ENCODE results near the gene CUX1. TPM values are rescaled to one million over a fixed set of nuclear protein-coding genes. Genes with fewer than 3 reads are reported as not detected.

Gene CUX1
- total RNA-seq, 4 donors from 2014 or later, result 58.2 to 295 (median 76.9) TPM

DNA sequence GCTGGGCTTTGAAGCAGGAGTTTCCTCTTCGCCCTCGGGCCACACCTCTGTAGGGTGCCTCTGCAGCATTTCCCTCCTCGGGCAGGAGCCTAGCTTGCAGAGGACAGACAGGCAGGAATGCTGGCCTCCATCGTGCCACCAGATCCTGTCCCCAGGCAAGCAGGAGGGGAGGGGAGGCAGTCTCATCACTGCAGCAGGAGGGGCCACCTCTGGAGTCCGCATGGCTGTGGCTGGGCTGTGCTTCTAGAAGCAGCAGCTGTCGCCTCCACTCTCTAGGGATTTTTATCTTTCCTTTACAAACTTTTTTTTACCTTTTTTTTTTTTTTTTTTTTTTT is 181.4 kb downstream of the CUX1 start:
- no peaks in the 10 kb centered on the region for H3K9me3 ChIP-seq
- H3K27ac ChIP-seq, result peak overlapping the region in 1 of 2 donors; percentile 11
- DNase-seq, result no peak
- intact Hi-C loops (cut with DNase I; ENCODE audit: low total_unique reads), result no loop called here
- H3K4me1 ChIP-seq, result peaks cover 0 to 9% of the 10 kb centered on the region in 2 donors
- TF ChIP-seq, protein P1, sequence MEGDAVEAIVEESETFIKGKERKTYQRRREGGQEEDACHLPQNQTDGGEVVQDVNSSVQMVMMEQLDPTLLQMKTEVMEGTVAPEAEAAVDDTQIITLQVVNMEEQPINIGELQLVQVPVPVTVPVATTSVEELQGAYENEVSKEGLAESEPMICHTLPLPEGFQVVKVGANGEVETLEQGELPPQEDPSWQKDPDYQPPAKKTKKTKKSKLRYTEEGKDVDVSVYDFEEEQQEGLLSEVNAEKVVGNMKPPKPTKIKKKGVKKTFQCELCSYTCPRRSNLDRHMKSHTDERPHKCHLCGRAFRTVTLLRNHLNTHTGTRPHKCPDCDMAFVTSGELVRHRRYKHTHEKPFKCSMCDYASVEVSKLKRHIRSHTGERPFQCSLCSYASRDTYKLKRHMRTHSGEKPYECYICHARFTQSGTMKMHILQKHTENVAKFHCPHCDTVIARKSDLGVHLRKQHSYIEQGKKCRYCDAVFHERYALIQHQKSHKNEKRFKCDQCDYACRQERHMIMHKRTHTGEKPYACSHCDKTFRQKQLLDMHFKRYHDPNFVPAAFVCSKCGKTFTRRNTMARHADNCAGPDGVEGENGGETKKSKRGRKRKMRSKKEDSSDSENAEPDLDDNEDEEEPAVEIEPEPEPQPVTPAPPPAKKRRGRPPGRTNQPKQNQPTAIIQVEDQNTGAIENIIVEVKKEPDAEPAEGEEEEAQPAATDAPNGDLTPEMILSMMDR (IDR thresholded peaks at IDR 0.05), result no peak
- TF ChIP-seq POLR2A (IDR thresholded peaks at IDR 0.05), result no peak
- no peaks in the 10 kb centered on the region for H3K36me3 ChIP-seq
- H3K27me3 ChIP-seq, result no peaks in the 10 kb centered on the region
- H3K4me3 ChIP-seq, result no peak overlapping the region

DNA sequence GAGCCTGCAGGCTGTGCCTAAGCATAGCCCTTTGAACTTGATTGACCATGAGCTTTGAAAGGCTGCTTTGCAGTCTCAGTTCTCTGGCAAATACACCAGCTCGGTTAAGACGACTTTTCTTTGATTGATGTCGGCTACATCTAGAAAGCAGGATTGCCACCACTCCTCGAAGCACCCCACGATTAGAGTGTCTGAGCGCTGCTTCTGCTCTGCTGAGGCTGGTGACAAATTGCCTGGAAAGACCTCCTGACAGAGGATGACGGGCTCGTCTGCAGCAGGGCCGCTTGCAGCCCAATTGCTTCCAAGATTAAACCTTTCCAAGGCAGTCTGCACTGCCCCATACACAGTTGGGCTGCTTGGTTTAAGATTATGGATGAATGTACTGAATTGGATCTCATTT is 182.0 kb downstream of the CUX1 start:
- DNase-seq, result no peak
- Histone ChIP-seq H3K4me3 (no peak overlapping the region), H3K4me1 (peaks cover 3 to 11% of the 10 kb centered on the region in 2 donors), H3K27ac (no peak overlapping the region), H3K36me3 (no peaks in the 10 kb centered on the region), H3K27me3 (no peaks in the 10 kb centered on the region), H3K9me3 (no peaks in the 10 kb centered on the region)
- intact Hi-C loops (cut with DNase I; ENCODE audit: low total_unique reads), result no loop called here
- no peak for TF ChIP-seq POLR2A (IDR thresholded peaks at IDR 0.05)
- TF ChIP-seq, protein P1 (IDR thresholded peaks at IDR 0.05), result no peak

DNA sequence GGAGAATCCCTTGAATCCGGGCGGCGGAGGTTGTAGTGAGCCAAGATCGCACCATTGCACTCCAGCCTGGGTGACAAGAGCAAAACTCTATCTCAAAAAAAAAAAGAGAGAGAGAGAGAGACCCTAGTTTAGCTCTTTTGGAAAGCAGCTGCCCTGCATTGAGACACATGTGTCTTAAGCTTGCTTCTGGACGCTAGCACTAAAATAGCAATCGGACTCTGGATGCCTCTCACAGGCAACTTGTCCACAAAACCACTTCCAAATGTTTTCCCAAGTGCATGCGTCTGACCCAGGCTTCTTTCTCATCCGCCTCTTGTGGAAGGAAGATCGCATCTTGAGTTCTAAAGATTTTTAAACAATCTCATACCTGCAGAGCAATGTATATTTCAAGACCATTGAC is 182.7 kb downstream of the CUX1 start:
- TF ChIP-seq POLR2A (IDR thresholded peaks at IDR 0.05), result no peak
- TF ChIP-seq, protein P1 (IDR thresholded peaks at IDR 0.05), result no peak
- H3K27me3 ChIP-seq, result no peaks in the 10 kb centered on the region
- H3K36me3 ChIP-seq, result no peaks in the 10 kb centered on the region
- no peak for DNase-seq
- no peak overlapping the region for H3K4me3 ChIP-seq
- no peaks in the 10 kb centered on the region for H3K9me3 ChIP-seq
- intact Hi-C loops (cut with DNase I; ENCODE audit: low total_unique reads), result no loop called here
- no peak overlapping the region for H3K27ac ChIP-seq
- H3K4me1 ChIP-seq, result peaks cover 9 to 11% of the 10 kb centered on the region in 2 donors

DNA sequence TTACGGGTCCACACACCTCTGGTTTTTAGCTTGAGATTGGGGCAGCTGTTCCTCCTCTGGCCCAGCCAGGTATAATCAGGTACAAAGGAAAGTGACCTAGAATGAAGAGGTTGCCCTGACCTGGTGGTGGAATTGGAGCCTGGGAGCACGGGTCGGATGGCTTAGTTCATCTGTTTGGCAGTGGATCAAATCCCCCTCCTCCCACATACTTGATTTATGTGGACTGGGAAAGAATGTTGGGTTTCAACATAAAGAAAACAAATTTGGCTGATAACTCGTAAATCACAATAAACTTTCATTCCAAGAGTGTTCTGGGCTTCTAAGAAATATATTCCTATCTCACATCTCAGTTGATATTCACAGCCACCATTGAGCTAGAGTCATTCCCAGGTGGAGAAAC is 186.8 kb downstream of the CUX1 start:
- intact Hi-C loops (cut with DNase I; ENCODE audit: low total_unique reads), result no loop called here
- Histone ChIP-seq H3K4me3 (no peak overlapping the region), H3K4me1 (peaks cover 8 to 9% of the 10 kb centered on the region in 2 donors), H3K36me3 (no peaks in the 10 kb centered on the region), H3K27me3 (no peaks in the 10 kb centered on the region), H3K9me3 (no peaks in the 10 kb centered on the region), H3K27ac (peak overlapping the region; percentile 61 to 67)
- TF ChIP-seq, protein P1 (IDR thresholded peaks at IDR 0.05), result no peak
- TF ChIP-seq POLR2A (IDR thresholded peaks at IDR 0.05), result no peak
- peak; percentile 38 to 57 for DNase-seq

DNA sequence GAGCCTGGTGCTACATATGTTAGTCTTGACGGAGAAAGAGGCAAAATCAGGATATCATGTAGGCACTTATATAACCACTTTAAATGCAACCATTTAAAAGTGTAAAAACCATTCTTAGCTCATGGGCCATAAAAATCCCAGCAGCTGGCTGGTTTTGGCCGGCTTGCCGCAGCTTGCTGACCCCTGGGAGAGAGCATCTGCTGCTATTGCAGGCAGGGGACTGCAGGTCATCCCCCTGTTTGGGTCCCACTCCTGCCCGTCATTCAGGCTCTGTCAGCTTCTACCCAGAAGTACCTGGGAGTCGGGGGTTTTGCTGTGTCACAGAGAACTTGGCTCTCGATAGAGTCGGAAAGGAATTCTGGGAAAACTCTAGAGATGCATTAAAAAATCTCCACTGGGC is 187.4 kb downstream of the CUX1 start:
- Histone ChIP-seq H3K27me3 (no peaks in the 10 kb centered on the region), H3K4me1 (peaks cover 8 to 9% of the 10 kb centered on the region in 2 donors), H3K9me3 (no peaks in the 10 kb centered on the region), H3K27ac (peak overlapping the region; percentile 61 to 67), H3K36me3 (no peaks in the 10 kb centered on the region), H3K4me3 (no peak overlapping the region)
- peak in 1 of 2 donors; percentile 46 for DNase-seq
- intact Hi-C loops (cut with DNase I; ENCODE audit: low total_unique reads), result no loop called here
- TF ChIP-seq, protein P1 (IDR thresholded peaks at IDR 0.05), result no peak
- no peak for TF ChIP-seq POLR2A (IDR thresholded peaks at IDR 0.05)

All from uterus (tissue), 4 donors.